HCT116 (cell line): ENCODE results near the gene SPARCL1. TPM values are rescaled to one million over a fixed set of nuclear protein-coding genes. Genes with fewer than 3 reads are reported as not detected.

Experiments used
- ATAC-seq: fragments of 200-7000 bp; cut with Tn5 transposase; 2 replicates; pipeline ENCODE4 v1.9.1; 2020; ENCODE audit warnings: mild to moderate bottlenecking, moderate library complexity
- BruUV-seq: library from RNA; stranded (reverse); fragments of 400-500 nt; replicated peaks from 2 replicates; lab custom pipeline; 2021; lab: Mats Ljungman, UMichigan
- CTCF ChIA-PET: fragments of 300-600 bp; sonication (Branson Sonifier 250); formaldehyde crosslinking; loops from one replicate; lab custom pipeline; 2021; ENCODE audit warnings: antibody characterized with exemption; lab: Charles Lee
- POLR2A ChIA-PET: fragments of 300-600, 350-600 bp; sonication (Branson Sonifier 250); formaldehyde crosslinking; loops from one replicate; lab custom pipeline; 2021; ENCODE audit warnings: antibody characterized with exemption; lab: Charles Lee
- RAD21 ChIA-PET, 2 experiments: fragments of 300-600 bp; sonication (Branson Sonifier 250); formaldehyde crosslinking; loops; one replicate each; lab custom pipeline; 2023; ENCODE audit warnings: low total read pairs in 2 of 2; ENCODE audit not compliant: uncharacterized antibody in 2 of 2, unreplicated experiment in 2 of 2, low non-redundant PET in 1 of 2; lab: Charles Lee
- DNase-seq: peaks from one replicate; pipeline ENCODE4 v3.0.0-alpha.2; 2010; ENCODE audit warnings: low read depth, low spot score
- H2AFZ ChIP-seq: fragments of 200-600 bp; shearing (Covaris generic), sonication (generic); 2 replicates; pipeline ENCODE4 v1.6.1; 2017; ENCODE audit warnings: low read depth, mixed run types, mixed read lengths, antibody characterized with exemption, low read length; ENCODE audit not compliant: poor library complexity, severe bottlenecking
- H3K27ac ChIP-seq: 2 replicates; pipeline ENCODE4 v1.5.1; 2012; ENCODE audit warnings: low read depth, low read length
- H3K27me3 ChIP-seq: fragments of 200-600 bp; sonication (generic); 2 replicates; pipeline ENCODE4 v1.6.1; 2016; ENCODE audit warnings: mixed run types, low read length, mixed read lengths; ENCODE audit not compliant: insufficient read depth
- H3K36me3 ChIP-seq, 2 experiments: fragments of 200-500 bp in 1 of 2; fragments of 200-600 bp in 1 of 2; sonication (Bioruptor generic) in 1 of 2; sonication (generic) in 1 of 2; 2 replicates each; pipeline versions ENCODE4 v1.5.1 to v1.6.1; 2014 to 2016; ENCODE audit warnings: low read length in 2 of 2, inconsistent platforms in 1 of 2, mixed read lengths in 1 of 2, mixed run types in 1 of 2; ENCODE audit not compliant: insufficient read depth in 2 of 2, control insufficient read depth in 1 of 2
- H3K4me1 ChIP-seq, 2 experiments: fragments of 200-600 bp in 1 of 2; sonication (generic) in 1 of 2; 2 replicates each; pipeline versions ENCODE4 v1.5.1 to v1.6.1; 2012 to 2017; ENCODE audit warnings: low read length in 2 of 2, inconsistent platforms in 1 of 2, mild to moderate bottlenecking in 1 of 2, mixed read lengths in 1 of 2, mixed run types in 1 of 2, moderate library complexity in 1 of 2; ENCODE audit not compliant: insufficient read depth in 2 of 2, control insufficient read depth in 1 of 2
- H3K4me2 ChIP-seq: fragments of 200-600 bp; sonication (generic); 2 replicates; pipeline ENCODE4 v1.6.1; 2017; ENCODE audit warnings: mixed run types, low read length, mixed read lengths
- H3K4me3 ChIP-seq, 2 experiments: fragments of 200-600 bp in 1 of 2; sonication (generic) in 1 of 2; replicated peaks in 1 of 2; 2 replicates each; pipeline ENCODE4 v1.5.1; 2011 to 2016; ENCODE audit warnings: low read length in 2 of 2, control low read depth in 1 of 2, low read depth in 1 of 2, mild to moderate bottlenecking in 1 of 2, mixed read lengths in 1 of 2, mixed run types in 1 of 2
- H3K79me2 ChIP-seq: fragments of 200-600 bp; sonication (generic); 2 replicates; pipeline ENCODE4 v1.6.1; 2017; ENCODE audit warnings: mild to moderate bottlenecking, mixed run types, low read length, moderate library complexity, mixed read lengths; ENCODE audit not compliant: insufficient read depth
- H3K9ac ChIP-seq: fragments of 200-600 bp; sonication (generic); 2 replicates; pipeline ENCODE4 v1.6.1; 2016; ENCODE audit warnings: low read length, mixed read lengths
- H3K9me2 ChIP-seq: fragments of 200-600 bp; sonication (generic), shearing (Covaris generic); 2 replicates; pipeline ENCODE4 v1.6.1; 2017; ENCODE audit warnings: mixed run types, mild to moderate bottlenecking, moderate library complexity; ENCODE audit not compliant: insufficient read depth
- H3K9me3 ChIP-seq, 2 experiments: fragments of 200-500 bp in 1 of 2; fragments of 200-600 bp in 1 of 2; sonication (Bioruptor generic) in 1 of 2; sonication (generic) in 1 of 2; 2 replicates each; pipeline ENCODE4 v1.6.1; 2014 to 2017; ENCODE audit warnings: low read length in 2 of 2, mixed read lengths in 2 of 2, inconsistent platforms in 1 of 2, low read depth in 1 of 2, mild to moderate bottlenecking in 1 of 2, mixed run types in 1 of 2, moderate library complexity in 1 of 2; ENCODE audit not compliant: control insufficient read depth in 1 of 2, insufficient read depth in 1 of 2
- H4K20me1 ChIP-seq: fragments of 200-600 bp; sonication (generic), shearing (Covaris generic); 2 replicates; pipeline ENCODE4 v1.6.1; 2017; ENCODE audit warnings: mixed run types, mild to moderate bottlenecking, moderate library complexity; ENCODE audit not compliant: insufficient read depth
- CEBPB ChIP-seq: IDR thresholded peaks from 2 replicates; pipeline ENCODE4 v1.6.1; 2012; ENCODE audit warnings: low read depth
- ELF1 ChIP-seq: IDR thresholded peaks from 2 replicates; pipeline ENCODE4 v1.6.1; 2012; ENCODE audit warnings: low read depth, borderline replicate concordance
- EZH2 ChIP-seq: fragments of 200-600 bp; sonication (generic); IDR thresholded peaks from 2 replicates; pipeline ENCODE4 v1.6.1; 2017; ENCODE audit warnings: antibody characterized with exemption, mixed run types
- MAX ChIP-seq: IDR thresholded peaks from 2 replicates; pipeline ENCODE4 v1.6.1; 2012
- POLR2A ChIP-seq: IDR thresholded peaks from 2 replicates; pipeline ENCODE4 v1.7.0; 2011; ENCODE audit warnings: borderline replicate concordance; ENCODE audit not compliant: insufficient read depth, insufficient read length; ENCODE audit errors: extremely low read depth
- POLR2AphosphoS5 ChIP-seq: IDR thresholded peaks from 2 replicates; pipeline ENCODE4 v1.6.1; 2011; ENCODE audit warnings: mild to moderate bottlenecking, low read depth, low read length, moderate library complexity
- RAD21 ChIP-seq: IDR thresholded peaks from 2 replicates; pipeline ENCODE4 v1.6.1; 2012; ENCODE audit warnings: low read depth, mild to moderate bottlenecking
- SP1 ChIP-seq: IDR thresholded peaks from 2 replicates; pipeline ENCODE4 v1.6.1; 2012; ENCODE audit warnings: low read depth
- intact Hi-C: fragments of 100-400 bp; cut with micrococcal nuclease; formaldehyde crosslinking; loops from 2 replicates; pipeline ENCODE4 v1.10.0; 2022
- total RNA-seq: library from RNA; stranded (reverse); gene quantifications from one replicate; pipeline ENCODE4 v1.2.1, GENCODE V29; 2021; ENCODE audit not compliant: unreplicated experiment

The SPARCL1 gene
- total RNA-seq, 1 experiment from 2014 or later, result 0.96 TPM

- Histone ChIP-seq H3K4me1 (no peaks in the 10 kb centered on the region), H3K79me2 (no peaks in the 10 kb centered on the region), H3K9ac (no peak overlapping the region), H4K20me1 (no peaks in the 10 kb centered on the region), H3K9me3 (no peaks in the 10 kb centered on the region), H2AFZ (no peak overlapping the region), H3K9me2 (no peaks in the 10 kb centered on the region), H3K27ac (no peak overlapping the region), H3K36me3 (peaks cover 8 to 13% of the 10 kb centered on the region in 2 experiments; a peak in 3 of 4 replicates), H3K4me2 (no peak overlapping the region), H3K27me3 (no peaks in the 10 kb centered on the region), H3K4me3 (no peak overlapping the region)
- no peak for DNase-seq
- POLR2A ChIA-PET, result no interaction called here
- ATAC-seq, result no peak
- BruUV-seq, result no TSS peak
- intact Hi-C loops, result no loop called here
- RAD21 ChIA-PET, result no interaction called here
- TF ChIP-seq CEBPB (no peak), ELF1 (no peak), SP1 (no peak)
- CTCF ChIA-PET, result no interaction called here
These were observed 83.2 kb downstream of the SPARCL1 start for GRCh38 chr4:87445964-87446363.

- Histone ChIP-seq H3K9me3 (no peaks in the 10 kb centered on the region), H3K9me2 (no peaks in the 10 kb centered on the region), H3K4me3 (no peak overlapping the region), H3K9ac (no peak overlapping the region), H3K36me3 (peaks cover 8 to 11% of the 10 kb centered on the region in 2 experiments; a peak in 3 of 4 replicates), H3K27ac (no peak overlapping the region), H3K4me1 (no peaks in the 10 kb centered on the region), H3K4me2 (no peak overlapping the region), H3K79me2 (no peaks in the 10 kb centered on the region), H4K20me1 (no peaks in the 10 kb centered on the region), H2AFZ (no peak overlapping the region), H3K27me3 (no peaks in the 10 kb centered on the region)
- POLR2A ChIA-PET, result no interaction called here
- intact Hi-C loops, result no loop called here
- no peak for ATAC-seq
- BruUV-seq, result no TSS peak
- TF ChIP-seq POLR2A (no peak), MAX (no peak), POLR2AphosphoS5 (no peak), RAD21 (no peak), ELF1 (no peak), EZH2 (no peak)
- RAD21 ChIA-PET, result no interaction called here
- CTCF ChIA-PET, result no interaction called here
- no peak for DNase-seq
These were observed 84.4 kb downstream of the SPARCL1 start for GRCh38 chr4:87444741-87445140.
